WERI-Rb-1 (cell line): ENCODE results near the gene CD40LG.

Source experiments
- DNase-seq: peaks from one replicate; pipeline ENCODE4 v3.0.0-alpha.2; 2020
- H3K27ac ChIP-seq: fragments of 250-450 bp; sonication (Bioruptor Pico); 2 replicates; pipeline ENCODE4 v1.5.1; 2020; ENCODE audit warnings: mild to moderate bottlenecking, moderate library complexity
- H3K27me3 ChIP-seq: fragments of 250-450 bp; sonication (Bioruptor Pico); 2 replicates; pipeline ENCODE4 v1.5.1; 2021; ENCODE audit warnings: mild to moderate bottlenecking, low read depth, moderate library complexity; ENCODE audit not compliant: insufficient read depth, severe bottlenecking
- H3K36me3 ChIP-seq: fragments of 250-450 bp; sonication (Bioruptor Pico); 2 replicates; pipeline ENCODE4 v1.5.1; 2020; ENCODE audit warnings: mild to moderate bottlenecking, moderate library complexity
- H3K4me3 ChIP-seq: 2 replicates; pipeline ENCODE4 v1.5.1; 2011; ENCODE audit warnings: low read depth, mild to moderate bottlenecking, control low read depth, low read length
- H3K9me3 ChIP-seq: fragments of 250-450 bp; sonication (Bioruptor Pico); 2 replicates; pipeline ENCODE4 v1.5.1; 2021; ENCODE audit warnings: mild to moderate bottlenecking, moderate library complexity; ENCODE audit not compliant: severe bottlenecking
- TF ChIP-seq, protein P1 (sequence below): IDR thresholded peaks from 2 replicates; pipeline ENCODE4 v1.5.1; 2011; ENCODE audit warnings: low read depth, mild to moderate bottlenecking, control low read depth, inconsistent platforms, low read length

Gene CD40LG

DNA sequence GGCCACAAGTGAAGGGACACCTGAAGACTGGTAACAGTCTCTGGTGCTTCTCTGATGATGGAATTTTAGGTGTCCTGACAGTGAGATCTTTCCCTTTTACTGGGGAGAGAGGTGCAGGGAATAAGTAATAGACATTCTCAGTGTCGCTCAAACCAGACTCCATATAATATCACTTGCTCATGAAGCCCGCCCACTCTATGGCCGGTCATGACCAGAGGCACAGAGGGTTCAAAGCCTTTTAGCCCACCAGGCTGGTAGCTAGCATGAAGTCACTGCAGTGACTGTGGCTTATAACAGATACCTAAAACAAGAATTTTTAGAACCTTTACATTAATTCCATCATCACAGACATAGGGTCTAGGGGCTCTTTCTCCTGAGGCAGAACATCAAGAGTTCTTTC lies 2.9 kb downstream of the CD40LG start:
- TF ChIP-seq, protein P1, sequence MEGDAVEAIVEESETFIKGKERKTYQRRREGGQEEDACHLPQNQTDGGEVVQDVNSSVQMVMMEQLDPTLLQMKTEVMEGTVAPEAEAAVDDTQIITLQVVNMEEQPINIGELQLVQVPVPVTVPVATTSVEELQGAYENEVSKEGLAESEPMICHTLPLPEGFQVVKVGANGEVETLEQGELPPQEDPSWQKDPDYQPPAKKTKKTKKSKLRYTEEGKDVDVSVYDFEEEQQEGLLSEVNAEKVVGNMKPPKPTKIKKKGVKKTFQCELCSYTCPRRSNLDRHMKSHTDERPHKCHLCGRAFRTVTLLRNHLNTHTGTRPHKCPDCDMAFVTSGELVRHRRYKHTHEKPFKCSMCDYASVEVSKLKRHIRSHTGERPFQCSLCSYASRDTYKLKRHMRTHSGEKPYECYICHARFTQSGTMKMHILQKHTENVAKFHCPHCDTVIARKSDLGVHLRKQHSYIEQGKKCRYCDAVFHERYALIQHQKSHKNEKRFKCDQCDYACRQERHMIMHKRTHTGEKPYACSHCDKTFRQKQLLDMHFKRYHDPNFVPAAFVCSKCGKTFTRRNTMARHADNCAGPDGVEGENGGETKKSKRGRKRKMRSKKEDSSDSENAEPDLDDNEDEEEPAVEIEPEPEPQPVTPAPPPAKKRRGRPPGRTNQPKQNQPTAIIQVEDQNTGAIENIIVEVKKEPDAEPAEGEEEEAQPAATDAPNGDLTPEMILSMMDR, result no peak
- no peaks in the 10 kb centered on the region for H3K9me3 ChIP-seq
- no peak for DNase-seq
- peaks cover 7% of the 10 kb centered on the region for H3K27me3 ChIP-seq
- no peak overlapping the region for H3K4me3 ChIP-seq
- H3K36me3 ChIP-seq, result no peaks in the 10 kb centered on the region
- H3K27ac ChIP-seq, result peak overlapping the region; percentile 50

DNA sequence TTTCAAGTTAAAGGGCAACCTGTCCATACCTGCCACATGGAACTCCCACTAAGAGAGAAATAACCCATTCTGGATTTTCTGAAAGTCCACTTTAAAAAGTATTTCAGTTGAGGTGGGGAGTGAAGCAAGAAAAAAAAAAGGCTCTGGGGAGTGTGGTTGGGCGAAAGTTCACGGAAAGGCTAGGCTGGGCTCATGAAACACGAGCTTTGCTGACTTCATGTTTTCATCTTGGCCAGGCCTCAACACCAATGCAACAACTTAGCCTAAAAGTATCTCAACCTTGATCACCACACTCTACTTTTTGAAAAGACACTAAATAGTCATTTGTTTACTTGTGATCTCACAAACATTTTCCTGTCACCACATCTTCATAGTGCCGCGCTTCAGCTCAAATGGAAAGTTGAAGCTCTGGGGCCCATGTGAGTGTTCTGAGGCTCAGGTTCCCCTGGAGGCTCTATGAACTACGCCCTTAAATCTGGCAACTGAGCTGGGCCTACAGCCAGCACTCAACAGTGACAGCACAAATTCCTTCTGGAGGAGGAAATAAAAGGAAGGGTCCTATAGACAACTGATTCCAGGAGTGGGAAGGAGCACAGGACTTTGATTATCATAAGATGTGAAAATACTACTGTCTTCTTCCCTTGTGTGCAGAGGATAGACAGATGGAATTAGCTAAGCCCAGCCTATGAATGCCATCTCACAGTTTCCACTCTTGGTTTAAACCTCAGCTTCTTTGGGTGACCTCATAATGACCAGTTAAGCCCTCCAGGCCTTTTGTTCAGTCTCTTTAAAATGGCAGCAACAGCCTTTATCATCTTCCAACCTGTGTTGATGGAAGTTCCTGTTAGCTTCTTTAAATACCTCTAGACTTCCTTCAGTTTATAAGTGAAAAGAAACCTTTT lies 5.1 kb downstream of the CD40LG start:
- Histone ChIP-seq H3K36me3 (no peaks in the 10 kb centered on the region), H3K4me3 (no peak overlapping the region), H3K27ac (peak overlapping the region; percentile 47), H3K27me3 (peaks cover 7% of the 10 kb centered on the region), H3K9me3 (no peaks in the 10 kb centered on the region)
- peak; percentile 9 for DNase-seq
- TF ChIP-seq, protein P1, result no peak

DNA sequence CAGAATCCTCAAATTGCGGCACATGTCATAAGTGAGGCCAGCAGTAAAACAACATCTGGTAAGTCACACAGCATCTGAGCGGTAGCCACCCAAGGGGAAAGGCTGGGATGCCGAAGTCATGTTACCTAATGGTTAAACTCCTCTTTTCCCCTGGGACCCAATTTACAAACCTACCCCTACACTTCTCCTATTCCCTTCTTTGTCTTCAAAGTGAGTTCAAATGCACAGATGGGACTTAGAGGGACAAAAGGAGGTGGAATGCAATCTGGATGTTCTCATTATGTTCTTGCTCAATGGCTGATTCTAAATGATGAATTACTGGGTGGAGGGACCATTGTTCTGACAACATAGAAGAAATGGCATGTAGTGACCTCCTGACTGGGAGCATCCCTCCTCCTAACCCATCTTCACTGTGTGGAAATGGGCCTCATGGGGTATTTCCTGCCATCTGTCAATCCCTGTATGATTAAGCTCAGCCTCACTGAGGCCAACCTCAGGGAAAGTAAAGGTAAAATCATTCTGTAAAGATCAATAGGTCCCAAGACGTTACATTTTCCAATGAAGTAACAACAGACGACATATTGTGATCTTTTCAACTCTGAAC lies 8.5 kb downstream of the CD40LG start:
- Histone ChIP-seq H3K27me3 (peaks cover 7% of the 10 kb centered on the region), H3K36me3 (no peaks in the 10 kb centered on the region), H3K9me3 (no peaks in the 10 kb centered on the region), H3K27ac (no peak overlapping the region), H3K4me3 (no peak overlapping the region)
- DNase-seq, result no peak
- TF ChIP-seq, protein P1, result no peak

DNA sequence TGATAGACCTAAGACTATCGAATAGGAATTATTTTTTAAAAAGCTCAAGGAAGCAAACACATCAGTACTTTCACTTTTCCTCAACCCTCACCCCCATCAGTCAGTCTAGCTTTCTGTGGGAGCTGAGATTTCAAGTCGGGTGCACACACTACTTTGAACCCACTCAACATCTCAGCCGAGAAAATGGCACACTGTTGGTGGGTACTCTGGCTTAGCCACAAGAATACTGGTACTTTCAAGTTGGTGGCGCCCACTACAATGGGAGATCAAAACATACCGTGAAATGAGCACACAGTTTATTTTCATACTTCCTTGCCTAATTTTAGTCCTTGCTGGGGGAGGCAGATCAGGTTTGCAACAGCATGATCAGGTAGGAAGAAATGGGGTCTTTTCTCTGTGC lies 10.2 kb downstream of the CD40LG start:
- Histone ChIP-seq H3K4me3 (no peak overlapping the region), H3K36me3 (no peaks in the 10 kb centered on the region), H3K9me3 (no peaks in the 10 kb centered on the region), H3K27me3 (peaks cover 7% of the 10 kb centered on the region), H3K27ac (no peak overlapping the region)
- no peak for DNase-seq
- TF ChIP-seq, protein P1, result no peak

DNA sequence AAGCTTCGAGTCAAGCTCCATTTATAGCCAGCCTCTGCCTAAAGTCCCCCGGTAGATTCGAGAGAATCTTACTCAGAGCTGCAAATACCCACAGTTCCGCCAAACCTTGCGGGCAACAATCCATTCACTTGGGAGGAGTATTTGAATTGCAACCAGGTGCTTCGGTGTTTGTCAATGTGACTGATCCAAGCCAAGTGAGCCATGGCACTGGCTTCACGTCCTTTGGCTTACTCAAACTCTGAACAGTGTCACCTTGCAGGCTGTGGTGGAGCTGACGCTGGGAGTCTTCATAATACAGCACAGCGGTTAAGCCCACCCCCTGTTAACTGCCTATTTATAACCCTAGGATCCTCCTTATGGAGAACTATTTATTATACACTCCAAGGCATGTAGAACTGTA lies 11.2 kb downstream of the CD40LG start:
- H3K27me3 ChIP-seq, result peaks cover 4% of the 10 kb centered on the region
- DNase-seq, result no peak
- H3K9me3 ChIP-seq, result peaks cover under 1% of the 10 kb centered on the region
- H3K27ac ChIP-seq, result no peak overlapping the region
- TF ChIP-seq, protein P1, result no peak
- no peaks in the 10 kb centered on the region for H3K36me3 ChIP-seq
- H3K4me3 ChIP-seq, result no peak overlapping the region
